NOMO-1 treated with DMSO at 0.1 percent for 48 hours (cell line): ENCODE results near the gene ACR.
"Not testable (repeated sequence)": the region's sequence is repeated elsewhere in the genome, so short reads cannot be mapped to it uniquely, and the experiment has no call there.

Source experiments
- DNase-seq: peaks from one replicate; lab custom pipeline; 2025; ENCODE audit not compliant: unreplicated experiment; lab: John Stamatoyannopoulos, UW

Gene ACR

GRCh38 chr22:50731811-50732624 is 6.0 kb upstream of the ACR start:
- DNase-seq: peak; percentile 53

- DNase-seq: no peak
These were observed 5.3 kb upstream of the ACR start for GRCh38 chr22:50732681-50733080.

GRCh38 chr22:50733521-50734342 is 4.3 kb upstream of the ACR start:
- no peak for DNase-seq

GRCh38 chr22:50734343-50734771 is 3.6 kb upstream of the ACR start:
- no peak for DNase-seq

GRCh38 chr22:50734986-50735738 is 2.8 kb upstream of the ACR start:
- DNase-seq: no peak

GRCh38 chr22:50735739-50736030 is 2.3 kb upstream of the ACR start:
- no peak for DNase-seq

- DNase-seq: no peak
These were observed 734 bp downstream of the ACR start for GRCh38 chr22:50738649-50739227.

GRCh38 chr22:50739279-50739691 is 1.3 kb downstream of the ACR start:
- no peak for DNase-seq

GRCh38 chr22:50739894-50740293 is 1.9 kb downstream of the ACR start:
- no peak for DNase-seq

GRCh38 chr22:50740714-50741113 is 2.7 kb downstream of the ACR start:
- DNase-seq: not testable (repeated sequence)

GRCh38 chr22:50744424-50744823 is 6.4 kb downstream of the ACR start:
- DNase-seq: not testable (repeated sequence)

GRCh38 chr22:50747521-50747920 is 9.5 kb downstream of the ACR start:
- DNase-seq: not testable (repeated sequence)

- not testable (repeated sequence) for DNase-seq
These were observed 10.6 kb downstream of the ACR start for GRCh38 chr22:50748630-50749029.

GRCh38 chr22:50749302-50750074 is 11.5 kb downstream of the ACR start:
- not testable (repeated sequence) for DNase-seq

GRCh38 chr22:50755251-50755650 is 17.2 kb downstream of the ACR start:
- not testable (repeated sequence) for DNase-seq

- DNase-seq: not testable (repeated sequence)
These were observed 18.4 kb downstream of the ACR start for GRCh38 chr22:50756406-50756805.

- DNase-seq: peak; percentile 50
These were observed 19.0 kb downstream of the ACR start for GRCh38 chr22:50756949-50757491.

GRCh38 chr22:50759597-50760341 is 21.8 kb downstream of the ACR start:
- not testable (repeated sequence) for DNase-seq

GRCh38 chr22:50761829-50762228 is 23.8 kb downstream of the ACR start:
- not testable (repeated sequence) for DNase-seq
